ENCODE results near the gene CENPQ.
"Not testable (repeated sequence)": the region's sequence is repeated elsewhere in the genome, so short reads cannot be mapped to it uniquely, and the experiment has no call there.

GRCh38 chr6:49476564-49476963, 13.4 kb downstream of the CENPQ start:
- not testable (repeated sequence) for TF ChIP-seq CTCF (conservative IDR thresholded peaks at IDR 0.05; ENCODE audit: low read depth, low read length); EZH2 (IDR thresholded peaks at IDR 0.05; ENCODE audit: borderline replicate concordance, low read depth, low read length, poor library complexity, severe bottlenecking)

All from A673 (cell line).